Suprapubic skin (tissue), 3 donors: Measurements from ENCODE around the gene DBN1.

ENCODE experiments used
- POLR2A ChIP-seq, 2 donors: fragments of 450-650 bp; IDR thresholded peaks; one replicate each; pipeline ENCODE4 v1.6.1; 2017; ENCODE audit warnings: antibody characterized with exemption in 2 of 2, mild to moderate bottlenecking in 2 of 2, moderate library complexity in 2 of 2
- TF ChIP-seq, protein P1 (sequence below), 2 donors: fragments of 200-600 bp in 1 of 2; fragments of 450-650 bp in 1 of 2; sonication (generic) in 1 of 2; IDR thresholded peaks; one replicate each; pipeline ENCODE4 v1.5.1; 2016 to 2019; ENCODE audit warnings: antibody characterized with exemption in 2 of 2, mild to moderate bottlenecking in 1 of 2, moderate library complexity in 1 of 2

DNA sequence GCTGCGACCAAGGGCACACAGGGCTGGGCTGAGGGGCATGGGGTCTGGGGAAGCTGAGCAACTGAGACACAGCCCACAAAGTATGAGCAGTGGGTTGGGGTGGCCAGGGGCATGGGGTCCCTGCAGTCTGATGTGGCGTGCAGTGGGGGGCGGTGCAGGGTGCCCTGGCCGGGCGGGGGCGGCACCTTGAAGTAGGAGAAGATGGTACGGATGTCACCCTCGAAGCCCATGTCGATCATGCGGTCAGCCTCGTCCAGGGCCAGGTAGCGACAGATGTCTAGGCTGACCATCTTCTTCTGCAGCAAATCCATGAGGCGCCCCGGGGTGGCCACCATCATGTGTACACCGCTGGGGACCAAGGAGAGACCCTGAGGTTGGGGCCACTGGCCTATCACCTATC is 40.1 kb upstream of the DBN1 start:
- TF ChIP-seq, protein P1, sequence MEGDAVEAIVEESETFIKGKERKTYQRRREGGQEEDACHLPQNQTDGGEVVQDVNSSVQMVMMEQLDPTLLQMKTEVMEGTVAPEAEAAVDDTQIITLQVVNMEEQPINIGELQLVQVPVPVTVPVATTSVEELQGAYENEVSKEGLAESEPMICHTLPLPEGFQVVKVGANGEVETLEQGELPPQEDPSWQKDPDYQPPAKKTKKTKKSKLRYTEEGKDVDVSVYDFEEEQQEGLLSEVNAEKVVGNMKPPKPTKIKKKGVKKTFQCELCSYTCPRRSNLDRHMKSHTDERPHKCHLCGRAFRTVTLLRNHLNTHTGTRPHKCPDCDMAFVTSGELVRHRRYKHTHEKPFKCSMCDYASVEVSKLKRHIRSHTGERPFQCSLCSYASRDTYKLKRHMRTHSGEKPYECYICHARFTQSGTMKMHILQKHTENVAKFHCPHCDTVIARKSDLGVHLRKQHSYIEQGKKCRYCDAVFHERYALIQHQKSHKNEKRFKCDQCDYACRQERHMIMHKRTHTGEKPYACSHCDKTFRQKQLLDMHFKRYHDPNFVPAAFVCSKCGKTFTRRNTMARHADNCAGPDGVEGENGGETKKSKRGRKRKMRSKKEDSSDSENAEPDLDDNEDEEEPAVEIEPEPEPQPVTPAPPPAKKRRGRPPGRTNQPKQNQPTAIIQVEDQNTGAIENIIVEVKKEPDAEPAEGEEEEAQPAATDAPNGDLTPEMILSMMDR (IDR thresholded peaks at IDR 0.05) = no peak
- TF ChIP-seq POLR2A (IDR thresholded peaks at IDR 0.05) = no peak
